PC-9 (cell line): ENCODE results near the gene PIGC.

ENCODE experiments used
- EZH2 ChIP-seq: fragments of 200-600 bp; sonication (generic); IDR thresholded peaks from 2 replicates; pipeline ENCODE4 v1.8.0; 2017; ENCODE audit warnings: antibody characterized with exemption, low read depth
- TF ChIP-seq, protein P1 (sequence below): fragments of 200-600 bp; sonication (generic); conservative IDR thresholded peaks from 2 replicates; pipeline ENCODE4 v1.6.1; 2017; ENCODE audit warnings: mixed run types, antibody characterized with exemption, mild to moderate bottlenecking, moderate library complexity

DNA sequence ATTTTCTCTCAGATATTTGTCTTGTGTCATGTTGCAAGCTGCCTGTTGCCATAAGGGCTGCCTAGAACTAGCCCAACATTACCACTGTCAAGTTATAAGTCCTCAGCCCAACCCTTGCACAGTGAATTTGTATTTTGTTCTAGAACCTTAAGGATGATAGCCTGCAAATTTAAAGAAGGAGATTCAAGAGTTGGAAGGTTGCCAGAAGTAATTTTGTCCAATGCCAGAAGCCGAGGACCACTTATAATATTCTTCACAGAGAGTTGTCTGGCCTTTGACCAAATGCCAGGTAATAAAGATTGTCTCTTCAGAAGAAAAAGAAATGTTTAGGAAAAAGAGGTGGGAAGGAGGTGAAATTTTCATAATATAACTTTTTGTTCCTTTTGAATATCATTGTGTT is 48.6 kb upstream of the PIGC start:
- TF ChIP-seq, protein P1, sequence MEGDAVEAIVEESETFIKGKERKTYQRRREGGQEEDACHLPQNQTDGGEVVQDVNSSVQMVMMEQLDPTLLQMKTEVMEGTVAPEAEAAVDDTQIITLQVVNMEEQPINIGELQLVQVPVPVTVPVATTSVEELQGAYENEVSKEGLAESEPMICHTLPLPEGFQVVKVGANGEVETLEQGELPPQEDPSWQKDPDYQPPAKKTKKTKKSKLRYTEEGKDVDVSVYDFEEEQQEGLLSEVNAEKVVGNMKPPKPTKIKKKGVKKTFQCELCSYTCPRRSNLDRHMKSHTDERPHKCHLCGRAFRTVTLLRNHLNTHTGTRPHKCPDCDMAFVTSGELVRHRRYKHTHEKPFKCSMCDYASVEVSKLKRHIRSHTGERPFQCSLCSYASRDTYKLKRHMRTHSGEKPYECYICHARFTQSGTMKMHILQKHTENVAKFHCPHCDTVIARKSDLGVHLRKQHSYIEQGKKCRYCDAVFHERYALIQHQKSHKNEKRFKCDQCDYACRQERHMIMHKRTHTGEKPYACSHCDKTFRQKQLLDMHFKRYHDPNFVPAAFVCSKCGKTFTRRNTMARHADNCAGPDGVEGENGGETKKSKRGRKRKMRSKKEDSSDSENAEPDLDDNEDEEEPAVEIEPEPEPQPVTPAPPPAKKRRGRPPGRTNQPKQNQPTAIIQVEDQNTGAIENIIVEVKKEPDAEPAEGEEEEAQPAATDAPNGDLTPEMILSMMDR: no peak
- no peak for TF ChIP-seq EZH2
